Endothelial cell of umbilical vein (primary cell): ENCODE measurements around the gene ASNSD1. TPM values are rescaled to one million over a fixed set of nuclear protein-coding genes. Genes with fewer than 3 reads are reported as not detected.

Experiments
- Bru-seq: library from RNA; stranded (reverse); fragments of 400-500 nt; gene quantifications from one replicate; lab custom pipeline; 2021; lab: Mats Ljungman, UMichigan
- BruChase-seq, 2 experiments: library from RNA; stranded (reverse); fragments of 400-500 nt; gene quantifications; one replicate each; lab custom pipeline; 2021; lab: Mats Ljungman, UMichigan
- BruUV-seq: library from RNA; stranded (reverse); fragments of 400-500 nt; replicated peaks from 2 replicates; lab custom pipeline; 2021; lab: Mats Ljungman, UMichigan
- CTCF ChIA-PET: fragments of 300-600, 350-600 bp; sonication (Branson Sonifier 250); formaldehyde crosslinking; loops from one replicate; lab custom pipeline; 2021; ENCODE audit warnings: antibody characterized with exemption, inconsistent platforms; lab: Charles Lee
- POLR2A ChIA-PET: fragments of 300-600, 350-600 bp; sonication (Branson Sonifier 250); formaldehyde crosslinking; loops from one replicate; lab custom pipeline; 2021; ENCODE audit warnings: antibody characterized with exemption, inconsistent platforms; lab: Charles Lee
- DNase-seq: peaks from one replicate; pipeline ENCODE4 v3.0.0-alpha.2; 2011; ENCODE audit warnings: low read depth, low spot score
- FAIRE-seq: peaks from 2 replicates; lab custom pipeline; 2011; peaks lifted over from hg19 to GRCh38; lab: Jason Lieb, UNC
- H2AFZ ChIP-seq: 2 replicates; pipeline ENCODE4 v1.6.0; 2012; ENCODE audit warnings: low read depth, low read length, control low read depth, inconsistent platforms
- H3K27ac ChIP-seq: 2 replicates; pipeline ENCODE4 v1.5.1; 2011; ENCODE audit warnings: low read depth, mild to moderate bottlenecking, control low read depth, low read length, moderate library complexity; ENCODE audit not compliant: insufficient read depth
- H3K27me3 ChIP-seq, 2 experiments: 2 replicates each; pipeline versions ENCODE4 v1.6.0 to v1.6.1; 2011; ENCODE audit warnings: low read length in 2 of 2, mixed read lengths in 1 of 2; ENCODE audit not compliant: control insufficient read depth in 2 of 2, insufficient read depth in 2 of 2
- H3K36me3 ChIP-seq, 2 experiments: 2 replicates in 1 of 2; 3 replicates in 1 of 2; pipeline ENCODE4 v1.5.1; 2011; ENCODE audit warnings: low read length in 2 of 2, mild to moderate bottlenecking in 1 of 2, moderate library complexity in 1 of 2; ENCODE audit not compliant: control insufficient read depth in 2 of 2, insufficient read depth in 2 of 2; ENCODE audit errors: extremely low read depth in 1 of 2
- H3K4me1 ChIP-seq: 3 replicates; pipeline ENCODE4 v1.5.1; 2011; ENCODE audit warnings: mild to moderate bottlenecking, low read length; ENCODE audit not compliant: control insufficient read depth, insufficient read depth; ENCODE audit errors: extremely low read depth
- H3K4me2 ChIP-seq: 2 replicates; pipeline ENCODE4 v1.6.1; 2011; ENCODE audit warnings: low read length, control low read depth, mixed read lengths; ENCODE audit not compliant: insufficient read depth
- H3K4me3 ChIP-seq, 3 experiments: fragments of 200-600 bp in 1 of 3; sonication (generic), shearing (Covaris generic) in 1 of 3; replicated peaks in 1 of 3; 2 replicates each; pipeline ENCODE4 v1.5.1; 2011 to 2016; ENCODE audit warnings: control low read depth in 3 of 3, low read length in 3 of 3, mild to moderate bottlenecking in 2 of 3, inconsistent platforms in 1 of 3, low read depth in 1 of 3, moderate library complexity in 1 of 3; ENCODE audit not compliant: insufficient read depth in 1 of 3
- H3K79me2 ChIP-seq: 2 replicates; pipeline ENCODE4 v1.6.0; 2012; ENCODE audit warnings: low read length, inconsistent platforms; ENCODE audit not compliant: control insufficient read depth, insufficient read depth
- H3K9ac ChIP-seq: replicated peaks from 2 replicates; pipeline ENCODE3; 2011; ENCODE audit warnings: low read length, control low read depth; ENCODE audit not compliant: insufficient read depth; ENCODE audit errors: extremely low read depth
- H3K9me1 ChIP-seq: replicated peaks from 3 replicates; pipeline ENCODE4 v1.6.0; 2011; ENCODE audit warnings: mild to moderate bottlenecking, low read length; ENCODE audit not compliant: control insufficient read depth, insufficient read depth; ENCODE audit errors: extremely low read depth
- H3K9me3 ChIP-seq: replicated peaks from 2 replicates; pipeline ENCODE4 v1.5.1; 2012; ENCODE audit warnings: low read length, inconsistent platforms; ENCODE audit not compliant: control insufficient read depth, insufficient read depth
- H4K20me1 ChIP-seq: replicated peaks from 2 replicates; pipeline ENCODE3; 2011; ENCODE audit warnings: mild to moderate bottlenecking, low read length; ENCODE audit not compliant: control insufficient read depth, insufficient read depth; ENCODE audit errors: extremely low read depth
- EZH2 ChIP-seq: IDR thresholded peaks from 2 replicates; pipeline ENCODE4 v1.6.1; 2012; ENCODE audit warnings: borderline replicate concordance, low read depth, mild to moderate bottlenecking, moderate library complexity, low read length, inconsistent platforms; ENCODE audit not compliant: severe bottlenecking
- FOS ChIP-seq: IDR thresholded peaks from 2 replicates; pipeline ENCODE4 v1.6.1; 2011; ENCODE audit warnings: mild to moderate bottlenecking, low read length, moderate library complexity, borderline replicate concordance; ENCODE audit not compliant: insufficient read depth
- GATA2 ChIP-seq: IDR thresholded peaks from 2 replicates; pipeline ENCODE4 v1.7.0; 2011; ENCODE audit warnings: low read depth, mild to moderate bottlenecking, moderate library complexity, mixed read lengths, low read length; ENCODE audit not compliant: insufficient read length, insufficient read depth
- JUN ChIP-seq: IDR thresholded peaks from 2 replicates; pipeline ENCODE4 v1.6.1; 2011; ENCODE audit warnings: borderline replicate concordance, low read depth; ENCODE audit not compliant: insufficient read length, insufficient read depth
- MYC ChIP-seq: IDR thresholded peaks from one replicate; pipeline ENCODE4 v1.6.1; 2011; ENCODE audit warnings: mild to moderate bottlenecking, low read depth, low read length
- POLR2A ChIP-seq: IDR thresholded peaks from 2 replicates; pipeline ENCODE4 v1.6.1; 2012; ENCODE audit warnings: low read depth, mild to moderate bottlenecking, control low read depth, low read length
- POLR2AphosphoS5 ChIP-seq: IDR thresholded peaks from 2 replicates; pipeline ENCODE4 v1.6.1; 2012; ENCODE audit warnings: low read depth, mild to moderate bottlenecking, control low read depth, low read length, moderate library complexity; ENCODE audit not compliant: insufficient read depth
- dilution Hi-C: fragments of 300-500 bp; cut with MboI; formaldehyde crosslinking; loops from one replicate; pipeline ENCODE4 v1.15.0; 2019; ENCODE audit warnings: low sequenced_read_pairs; ENCODE audit not compliant: extremely low pct_ligation_motif_present
- intact Hi-C: fragments of 100-400 bp; cut with micrococcal nuclease; formaldehyde crosslinking; loops from one replicate; pipeline ENCODE4 v1.10.0; 2022
- long read RNA-seq: library from polyadenylated mRNA; stranded (forward); transcript quantifications from one replicate; pipeline ENCODE4 v2.0.0, GENCODE V29; 2021
- polyA minus RNA-seq, 3 experiments: library from RNA; depleted of rRNA, polyadenylated mRNA; stranded (reverse); fragments of >200 nt; gene quantifications; 1 replicate in 1 of 3; 2 replicates in 2 of 3; pipeline ENCODE4 v1.2.3, GENCODE V29; 2011
- polyA plus RNA-seq, 4 experiments: library from polyadenylated mRNA; depleted of rRNA in 3 of 4; stranded (reverse) in 3 of 4; unstranded in 1 of 4; fragments of >200 nt; gene quantifications; 2 replicates each; pipeline versions ENCODE4 v1.2.1 to v1.2.3, GENCODE V29; 2011 to 2012; ENCODE audit warnings: missing spikeins in 1 of 4
- total RNA-seq: library from RNA; stranded (reverse); gene quantifications from 2 replicates; pipeline ENCODE4 v1.2.3, GENCODE V29; 2021
- TF ChIP-seq, protein P1 (sequence below), 2 donors: IDR thresholded peaks; 1 replicate in 1 of 2; 2 replicates in 1 of 2; pipeline ENCODE4 v1.5.1; 2011; ENCODE audit warnings: low read length in 2 of 2, mild to moderate bottlenecking in 2 of 2, moderate library complexity in 2 of 2, control low read depth in 1 of 2, inconsistent platforms in 1 of 2, low read depth in 1 of 2; ENCODE audit not compliant: insufficient read depth in 1 of 2; ENCODE audit errors: extremely low read depth in 1 of 2
- TF ChIP-seq, protein P2 (sequence below): IDR thresholded peaks from 2 replicates; pipeline ENCODE4 v1.6.1; 2011; ENCODE audit not compliant: insufficient read depth, insufficient read length

The ASNSD1 gene
- total RNA-seq (39.5 and 41.9 TPM in 2 replicates), polyA plus RNA-seq (9.7 and 15.8 TPM in 2 replicates), polyA minus RNA-seq (12.7 and 15.6 TPM in 2 replicates), Bru-seq, nascent RNA (percentile 93 among the genes with signal in this experiment), BruChase-seq, experiment 1, labeled RNA remaining after a 6-hour chase (percentile 97 among the genes with signal in this experiment), BruChase-seq, experiment 2, labeled RNA remaining after a 2-hour chase (percentile 96 among the genes with signal in this experiment)
- 24.9 and 26.5 TPM in 2 replicates for polyA plus RNA-seq (2011; cell fraction: cytosol; rRNA removed)
- 15.0 and 24.7 TPM in 2 replicates for polyA plus RNA-seq (2011; cell fraction: nucleus; rRNA removed)
- polyA plus RNA-seq (2012) = 35.2 and 55.9 TPM in 2 replicates
- 40.2 TPM for polyA minus RNA-seq (2011; cell fraction: cytosol; rRNA and poly(A)+ RNA removed)
- polyA minus RNA-seq (2011; cell fraction: nucleus; rRNA and poly(A)+ RNA removed) = 14.1 and 16.3 TPM in 2 replicates
- long read RNA-seq, transcript ASNSD1-209 (4 exons, 581 nt) = minor isoform, 10 of 162 reads
- long read RNA-seq, transcript ASNSD1-201 (6 exons, 2,450 nt) = major isoform, 108 of 162 reads
- long read RNA-seq, partial matches to known transcripts = 6 of 162 reads
- long read RNA-seq, other reads (novel, unspliced or antisense) = 34 of 162 reads

DNA sequence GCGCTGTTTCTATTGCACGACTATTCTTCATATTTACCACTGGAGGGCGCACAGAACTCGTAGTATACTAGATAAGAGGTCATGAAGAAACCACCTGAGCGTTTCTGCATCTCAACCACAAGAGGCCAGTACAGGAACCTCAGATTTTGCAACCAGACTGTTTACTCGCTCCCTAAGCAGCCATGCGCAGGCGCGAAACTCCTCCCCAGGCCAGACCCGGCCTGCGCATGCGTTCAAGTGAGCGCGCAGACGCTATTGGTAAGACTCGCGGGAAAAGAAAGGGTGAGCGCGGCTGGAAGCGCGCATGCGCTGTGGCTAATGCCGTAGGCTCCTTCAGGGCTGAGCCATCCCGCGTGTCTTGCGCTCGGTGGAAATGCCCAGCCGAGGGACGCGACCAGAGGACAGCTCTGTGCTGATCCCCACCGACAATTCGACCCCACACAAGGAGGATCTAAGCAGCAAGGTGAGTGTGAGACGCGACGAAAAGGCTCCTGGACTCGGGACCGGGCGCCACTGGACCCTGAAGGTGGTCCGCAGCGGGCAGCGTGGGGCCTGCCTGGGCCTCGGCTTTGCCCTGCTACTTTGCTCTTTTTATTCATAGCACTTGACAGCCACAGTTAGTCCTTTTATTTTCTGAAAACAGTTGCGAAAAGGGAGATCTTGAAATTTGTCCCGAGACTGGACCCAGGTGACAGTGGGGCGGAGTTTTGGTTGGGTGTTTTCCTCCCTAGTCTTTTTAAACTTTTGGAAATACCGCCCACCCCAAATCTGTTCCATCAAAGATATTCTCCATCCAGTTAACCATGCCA is at the start of gene ASNSD1:
TSS of gene ASNSD1 (plus strand) at position 312 of the 809 bp plus-strand sequence. CDS start 4,674 bp downstream, outside the sequence.
- FAIRE-seq (peak; percentile 98), DNase-seq (peak; percentile 100)
- intact Hi-C loops (loop anchor here (1.0 to 2.0 kb wide), 8 partner anchors 13 to 711 kb away; partner anchors contain the start of genes ANKAR, ORMDL1, OSGEPL1 and PMS1), dilution Hi-C loops (no loop called here)
- peak within 1 kb of the TSS; percentile 98 for H2AFZ ChIP-seq
- no peaks in the 10 kb centered on the region for H3K9me3 ChIP-seq
- H4K20me1 ChIP-seq = no peaks in the 10 kb centered on the region
- ChIA-PET POLR2A (no interaction called here), CTCF (interaction anchor here (0.6 to 2.8 kb wide), 52 partner anchors 10 to 684 kb away, joined by 3 to 66 read pairs (median 4); partner anchors contain the start of genes ANKAR, ORMDL1, OSGEPL1 and PMS1)
- H3K36me3 ChIP-seq = peaks cover 0 to 2% of the 10 kb centered on the region in 2 experiments
- H3K9me1 ChIP-seq = no peaks in the 10 kb centered on the region
- peak within 1 kb of the TSS; percentile 99 for H3K9ac ChIP-seq
- H3K27me3 ChIP-seq = peaks cover 0 to 2% of the 10 kb centered on the region in 2 experiments
- H3K4me3 ChIP-seq = peak within 1 kb of the TSS; percentile 59 to 95 (median 87)
- H3K4me2 ChIP-seq = peak within 1 kb of the TSS; percentile 90
- H3K79me2 ChIP-seq = peaks cover 29% of the 10 kb centered on the region
- H3K4me1 ChIP-seq = peaks cover 10% of the 10 kb centered on the region
- peak within 1 kb of the TSS; percentile 76 for H3K27ac ChIP-seq
- peak; percentile 96 for TF ChIP-seq POLR2A
- TF ChIP-seq, protein P1, sequence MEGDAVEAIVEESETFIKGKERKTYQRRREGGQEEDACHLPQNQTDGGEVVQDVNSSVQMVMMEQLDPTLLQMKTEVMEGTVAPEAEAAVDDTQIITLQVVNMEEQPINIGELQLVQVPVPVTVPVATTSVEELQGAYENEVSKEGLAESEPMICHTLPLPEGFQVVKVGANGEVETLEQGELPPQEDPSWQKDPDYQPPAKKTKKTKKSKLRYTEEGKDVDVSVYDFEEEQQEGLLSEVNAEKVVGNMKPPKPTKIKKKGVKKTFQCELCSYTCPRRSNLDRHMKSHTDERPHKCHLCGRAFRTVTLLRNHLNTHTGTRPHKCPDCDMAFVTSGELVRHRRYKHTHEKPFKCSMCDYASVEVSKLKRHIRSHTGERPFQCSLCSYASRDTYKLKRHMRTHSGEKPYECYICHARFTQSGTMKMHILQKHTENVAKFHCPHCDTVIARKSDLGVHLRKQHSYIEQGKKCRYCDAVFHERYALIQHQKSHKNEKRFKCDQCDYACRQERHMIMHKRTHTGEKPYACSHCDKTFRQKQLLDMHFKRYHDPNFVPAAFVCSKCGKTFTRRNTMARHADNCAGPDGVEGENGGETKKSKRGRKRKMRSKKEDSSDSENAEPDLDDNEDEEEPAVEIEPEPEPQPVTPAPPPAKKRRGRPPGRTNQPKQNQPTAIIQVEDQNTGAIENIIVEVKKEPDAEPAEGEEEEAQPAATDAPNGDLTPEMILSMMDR (IDR thresholded peaks at IDR 0.05; ENCODE audit: extremely low read depth in 1 of 2, insufficient read depth in 1 of 2, low read depth in 1 of 2, low read length in 2 of 2) = peak; percentile 82 to 94
- no peak for TF ChIP-seq GATA2
- no peak for TF ChIP-seq FOS
- no peak for TF ChIP-seq EZH2
- TF ChIP-seq MYC = no peak
- TF ChIP-seq, protein P2, sequence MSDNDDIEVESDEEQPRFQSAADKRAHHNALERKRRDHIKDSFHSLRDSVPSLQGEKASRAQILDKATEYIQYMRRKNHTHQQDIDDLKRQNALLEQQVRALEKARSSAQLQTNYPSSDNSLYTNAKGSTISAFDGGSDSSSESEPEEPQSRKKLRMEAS = peak; percentile 45
- peak; percentile 95 for TF ChIP-seq POLR2AphosphoS5
- no peak for TF ChIP-seq JUN
- TSS peak; percentile 63 for BruUV-seq
